K562 (cell line): ENCODE results near the gene ALOX12. TPM values are rescaled to one million over a fixed set of nuclear protein-coding genes. Genes with fewer than 3 reads are reported as not detected.

Experiments
- ASH1L ChIP-seq: fragments of 450-650 bp; IDR thresholded peaks from 2 replicates; pipeline ENCODE4 v1.6.1; 2018; ENCODE audit warnings: borderline replicate concordance, mild to moderate bottlenecking, low read depth; ENCODE audit not compliant: partially characterized antibody
- CBX5 ChIP-seq: IDR thresholded peaks from 2 replicates; pipeline ENCODE4 v1.6.1; 2014; ENCODE audit warnings: low read depth, borderline replicate concordance
- NFIX ChIP-seq: fragments of 250-450 bp; sonication (Bioruptor Pico); IDR thresholded peaks from 2 replicates; pipeline ENCODE4 v1.4.0; 2020; ENCODE audit warnings: low read depth, mild to moderate bottlenecking, moderate library complexity
- RBM15 ChIP-seq: fragments of 200-400 bp; formaldehyde crosslinking; IDR thresholded peaks from 2 replicates; pipeline ENCODE4 v1.6.1; 2018; ENCODE audit warnings: mild to moderate bottlenecking, low read length, moderate library complexity; ENCODE audit not compliant: insufficient read depth
- TEAD1 ChIP-seq, 2 experiments: fragments of 450-650 bp in 1 of 2; sonication (generic) in 1 of 2; formaldehyde crosslinking; IDR thresholded peaks; 2 replicates each; pipeline versions ENCODE4 v1.4.0 to v1.8.0; 2020 to 2022; ENCODE audit warnings: mild to moderate bottlenecking in 2 of 2, missing genetic modification reagents in 1 of 2
- ZNF444 ChIP-seq: fragments of 250-450 bp; sonication (Bioruptor Pico); IDR thresholded peaks from 2 replicates; pipeline ENCODE4 v1.4.0; 2020; ENCODE audit warnings: mild to moderate bottlenecking, moderate library complexity
- ZNF589 ChIP-seq: fragments of 200-800 bp; sonication (Bioruptor generic); IDR thresholded peaks from 2 replicates; pipeline ENCODE4 v1.6.1; 2016; ENCODE audit warnings: low read depth, missing genetic modification characterization, missing compliant biosample characterization
- ZNF668 ChIP-seq: fragments of 250-450 bp; sonication (Bioruptor Pico); IDR thresholded peaks from 2 replicates; pipeline ENCODE4 v1.8.0; 2022; ENCODE audit warnings: mild to moderate bottlenecking, inconsistent platforms
- polyA plus RNA-seq, 8 experiments: library from polyadenylated mRNA; depleted of rRNA in 4 of 8; stranded (reverse) in 5 of 8; unstranded in 3 of 8; fragments of >200 nt; fragmentation: Nextera tagmentation in 2 of 8; fragmentation: Illumina TruSeq in 1 of 8; extraction: Ambion mirVana in 2 of 8; extraction: Trizol in 1 of 8; gene quantifications; 2 replicates each; pipeline versions ENCODE4 v1.2.1 to v1.2.3, GENCODE V29; 2011 to 2014; ENCODE audit warnings: inconsistent platforms in 1 of 8, missing spikeins in 1 of 8
- total RNA-seq, 7 experiments: library from RNA; depleted of rRNA in 6 of 7; stranded (reverse); fragments of >200 nt in 6 of 7; fragmentation: Illumina TruSeq in 2 of 7; extraction: Trizol in 2 of 7; gene quantifications; 2 replicates each; pipeline versions ENCODE4 v1.2.1 to v1.2.3, GENCODE V29; 2011 to 2021; ENCODE audit warnings: low replicate concordance in 1 of 7
- TF ChIP-seq, protein P1 (sequence below): fragments of 450-650 bp; IDR thresholded peaks from 2 replicates; pipeline ENCODE4 v1.6.1; 2017; ENCODE audit warnings: mild to moderate bottlenecking, moderate library complexity
- TF ChIP-seq, protein P2 (sequence below): fragments of 250-450 bp; sonication (Bioruptor Pico); IDR thresholded peaks from 2 replicates; pipeline ENCODE4 v1.5.0; 2021
- TF ChIP-seq, protein P3 (sequence below): fragments of 450-650 bp; formaldehyde crosslinking; conservative IDR thresholded peaks from 2 replicates; pipeline ENCODE4 v1.4.0; 2022; ENCODE audit warnings: mild to moderate bottlenecking, missing genetic modification characterization
- TF ChIP-seq, protein P4 (sequence below): fragments of 150-350 bp; conservative IDR thresholded peaks from 2 replicates; pipeline ENCODE4 v1.6.1; 2014; ENCODE audit warnings: low read length

The ALOX12 gene
- total and polyA plus RNA-seq, 9 of the 15 experiments (the other 6 are each of a cell fraction or from before 2014, with no cell fraction given): 0.09 to 1.1 (median 0.47) TPM; not detected in 1

DNA sequence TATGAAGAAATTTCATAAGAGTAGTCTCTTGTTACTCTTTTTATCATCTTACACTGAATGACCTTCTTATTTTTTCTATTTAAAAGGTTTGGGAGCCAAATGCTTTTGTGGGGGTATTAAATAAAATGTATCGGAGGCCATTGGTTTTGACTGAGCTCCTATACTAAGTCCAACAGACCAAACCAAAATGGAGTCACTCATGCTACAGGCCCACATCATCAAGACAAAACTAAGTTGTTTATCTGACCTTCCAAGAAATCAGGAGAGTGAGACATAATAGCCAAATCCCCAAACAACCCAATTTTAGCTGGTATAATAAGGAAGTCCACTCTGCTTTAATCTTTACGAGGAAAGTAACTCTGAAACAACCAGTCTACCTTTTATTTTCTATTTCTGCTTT lies 48.1 kb upstream of the ALOX12 start (continued):
- TF ChIP-seq, protein P1, sequence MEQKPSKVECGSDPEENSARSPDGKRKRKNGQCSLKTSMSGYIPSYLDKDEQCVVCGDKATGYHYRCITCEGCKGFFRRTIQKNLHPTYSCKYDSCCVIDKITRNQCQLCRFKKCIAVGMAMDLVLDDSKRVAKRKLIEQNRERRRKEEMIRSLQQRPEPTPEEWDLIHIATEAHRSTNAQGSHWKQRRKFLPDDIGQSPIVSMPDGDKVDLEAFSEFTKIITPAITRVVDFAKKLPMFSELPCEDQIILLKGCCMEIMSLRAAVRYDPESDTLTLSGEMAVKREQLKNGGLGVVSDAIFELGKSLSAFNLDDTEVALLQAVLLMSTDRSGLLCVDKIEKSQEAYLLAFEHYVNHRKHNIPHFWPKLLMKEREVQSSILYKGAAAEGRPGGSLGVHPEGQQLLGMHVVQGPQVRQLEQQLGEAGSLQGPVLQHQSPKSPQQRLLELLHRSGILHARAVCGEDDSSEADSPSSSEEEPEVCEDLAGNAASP: no peak
- TF ChIP-seq ZNF589 (CRISPR knock-in tag): peak; percentile 95
- peak in 1 of 2 experiments; percentile 92; a peak in 2 of 4 replicates for TF ChIP-seq TEAD1 (CRISPR knock-in tag; IDR thresholded peaks at IDR 0.05)
- no peak for TF ChIP-seq CBX5
- TF ChIP-seq, protein P2, sequence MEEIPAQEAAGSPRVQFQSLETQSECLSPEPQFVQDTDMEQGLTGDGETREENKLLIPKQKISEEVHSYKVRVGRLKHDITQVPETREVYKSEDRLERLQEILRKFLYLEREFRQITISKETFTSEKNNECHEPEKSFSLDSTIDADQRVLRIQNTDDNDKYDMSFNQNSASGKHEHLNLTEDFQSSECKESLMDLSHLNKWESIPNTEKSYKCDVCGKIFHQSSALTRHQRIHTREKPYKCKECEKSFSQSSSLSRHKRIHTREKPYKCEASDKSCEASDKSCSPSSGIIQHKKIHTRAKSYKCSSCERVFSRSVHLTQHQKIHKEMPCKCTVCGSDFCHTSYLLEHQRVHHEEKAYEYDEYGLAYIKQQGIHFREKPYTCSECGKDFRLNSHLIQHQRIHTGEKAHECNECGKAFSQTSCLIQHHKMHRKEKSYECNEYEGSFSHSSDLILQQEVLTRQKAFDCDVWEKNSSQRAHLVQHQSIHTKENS (CRISPR knock-in tag): no peak
- TF ChIP-seq, protein P3, sequence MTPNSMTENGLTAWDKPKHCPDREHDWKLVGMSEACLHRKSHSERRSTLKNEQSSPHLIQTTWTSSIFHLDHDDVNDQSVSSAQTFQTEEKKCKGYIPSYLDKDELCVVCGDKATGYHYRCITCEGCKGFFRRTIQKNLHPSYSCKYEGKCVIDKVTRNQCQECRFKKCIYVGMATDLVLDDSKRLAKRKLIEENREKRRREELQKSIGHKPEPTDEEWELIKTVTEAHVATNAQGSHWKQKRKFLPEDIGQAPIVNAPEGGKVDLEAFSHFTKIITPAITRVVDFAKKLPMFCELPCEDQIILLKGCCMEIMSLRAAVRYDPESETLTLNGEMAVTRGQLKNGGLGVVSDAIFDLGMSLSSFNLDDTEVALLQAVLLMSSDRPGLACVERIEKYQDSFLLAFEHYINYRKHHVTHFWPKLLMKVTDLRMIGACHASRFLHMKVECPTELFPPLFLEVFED (CRISPR knock-in tag): peak; percentile 43; the same call in 1 of the 2 replicates
- TF ChIP-seq ASH1L: no peak
- peak; percentile 47; the same call in 1 of the 2 replicates for TF ChIP-seq NFIX (CRISPR knock-in tag)
- TF ChIP-seq ZNF668 (CRISPR knock-in tag): peak; percentile 91
- no peak for TF ChIP-seq RBM15
- TF ChIP-seq ZNF444 (CRISPR knock-in tag): peak; percentile 88
- TF ChIP-seq, protein P4, sequence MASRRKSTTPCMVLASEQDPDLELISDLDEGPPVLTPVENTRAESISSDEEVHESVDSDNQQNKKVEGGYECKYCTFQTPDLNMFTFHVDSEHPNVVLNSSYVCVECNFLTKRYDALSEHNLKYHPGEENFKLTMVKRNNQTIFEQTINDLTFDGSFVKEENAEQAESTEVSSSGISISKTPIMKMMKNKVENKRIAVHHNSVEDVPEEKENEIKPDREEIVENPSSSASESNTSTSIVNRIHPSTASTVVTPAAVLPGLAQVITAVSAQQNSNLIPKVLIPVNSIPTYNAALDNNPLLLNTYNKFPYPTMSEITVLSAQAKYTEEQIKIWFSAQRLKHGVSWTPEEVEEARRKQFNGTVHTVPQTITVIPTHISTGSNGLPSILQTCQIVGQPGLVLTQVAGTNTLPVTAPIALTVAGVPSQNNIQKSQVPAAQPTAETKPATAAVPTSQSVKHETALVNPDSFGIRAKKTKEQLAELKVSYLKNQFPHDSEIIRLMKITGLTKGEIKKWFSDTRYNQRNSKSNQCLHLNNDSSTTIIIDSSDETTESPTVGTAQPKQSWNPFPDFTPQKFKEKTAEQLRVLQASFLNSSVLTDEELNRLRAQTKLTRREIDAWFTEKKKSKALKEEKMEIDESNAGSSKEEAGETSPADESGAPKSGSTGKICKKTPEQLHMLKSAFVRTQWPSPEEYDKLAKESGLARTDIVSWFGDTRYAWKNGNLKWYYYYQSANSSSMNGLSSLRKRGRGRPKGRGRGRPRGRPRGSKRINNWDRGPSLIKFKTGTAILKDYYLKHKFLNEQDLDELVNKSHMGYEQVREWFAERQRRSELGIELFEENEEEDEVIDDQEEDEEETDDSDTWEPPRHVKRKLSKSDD: no peak
